Lower lobe of right lung (tissue), 2 donors: Measurements from ENCODE around the gene ERAS. TPM values are rescaled to one million over a fixed set of nuclear protein-coding genes. Genes with fewer than 3 reads are reported as not detected.

Source experiments
- ATAC-seq, 2 donors: fragments of 200-7000 bp; cut with Tn5 transposase; one replicate each; pipeline ENCODE4 v1.9.1; 2020 to 2022; ENCODE audit warnings: mild to moderate bottlenecking in 2 of 2, moderate library complexity in 2 of 2
- DNase-seq: peaks from one replicate; pipeline ENCODE4 v3.0.0-alpha.2; 2020
- H3K27ac ChIP-seq: fragments of 200-600 bp; one replicate; pipeline ENCODE4 v1.8.0; 2022
- H3K27me3 ChIP-seq: fragments of 200-600 bp; one replicate; pipeline ENCODE4 v1.8.0; 2022; ENCODE audit warnings: low read depth
- H3K36me3 ChIP-seq: fragments of 200-600 bp; one replicate; pipeline ENCODE4 v1.8.0; 2022; ENCODE audit warnings: mild to moderate bottlenecking
- H3K4me1 ChIP-seq: fragments of 200-600 bp; one replicate; pipeline ENCODE4 v1.8.0; 2022
- H3K4me3 ChIP-seq: fragments of 200-600 bp; one replicate; pipeline ENCODE4 v1.8.0; 2022; ENCODE audit warnings: mild to moderate bottlenecking
- H3K9me3 ChIP-seq: fragments of 200-600 bp; one replicate; pipeline ENCODE4 v1.8.0; 2022
- CTCF ChIP-seq: fragments of 200-600 bp; IDR thresholded peaks from one replicate; pipeline ENCODE4 v1.8.0; 2022; ENCODE audit warnings: antibody characterized with exemption, mild to moderate bottlenecking
- intact Hi-C: fragments of 100-400 bp; cut with DNase I; formaldehyde crosslinking; loops from one replicate; pipeline ENCODE4 v1.11.0; 2022
- total RNA-seq: library from RNA; stranded (reverse); fragmentation: NEBNext Ultra II Directional; extraction: Animal tissue kit (Norgen Biotek cat#: 25700); gene quantifications from one replicate; pipeline ENCODE4 v1.2.1, GENCODE V29; 2021
- donor health status: DM: no; HTN: yes; CAD: no; lungs with severe emphysema.

The ERAS gene
- total RNA-seq, 1 donor from 2014 or later = not detected

- DNase-seq (no peak), ATAC-seq (no peak)
- Histone ChIP-seq H3K4me1 (no peaks in the 10 kb centered on the region), H3K9me3 (no peaks in the 10 kb centered on the region), H3K27ac (no peak overlapping the region), H3K4me3 (no peak overlapping the region), H3K27me3 (no peaks in the 10 kb centered on the region), H3K36me3 (no peaks in the 10 kb centered on the region)
- intact Hi-C loops = no loop called here
- TF ChIP-seq CTCF = no peak
Measured at GRCh38 chrX:48786825-48787504, 39.3 kb upstream of the ERAS start.

GRCh38 chrX:48787505-48788443, 38.5 kb upstream of the ERAS start:
- no peaks in the 10 kb centered on the region for H3K27me3 ChIP-seq
- ATAC-seq = no peak
- no peak overlapping the region for H3K4me3 ChIP-seq
- no peaks in the 10 kb centered on the region for H3K36me3 ChIP-seq
- H3K4me1 ChIP-seq = no peaks in the 10 kb centered on the region
- no peak for DNase-seq
- H3K27ac ChIP-seq = no peak overlapping the region
- no peak for TF ChIP-seq CTCF
- H3K9me3 ChIP-seq = no peaks in the 10 kb centered on the region
- intact Hi-C loops = no loop called here

GRCh38 chrX:48789366-48790220, 36.7 kb upstream of the ERAS start:
- no peak for ATAC-seq
- no peak for DNase-seq
- H3K27me3 ChIP-seq = no peaks in the 10 kb centered on the region
- no peak overlapping the region for H3K27ac ChIP-seq
- H3K4me1 ChIP-seq = no peaks in the 10 kb centered on the region
- H3K36me3 ChIP-seq = no peaks in the 10 kb centered on the region
- intact Hi-C loops = no loop called here
- H3K4me3 ChIP-seq = no peak overlapping the region
- TF ChIP-seq CTCF = no peak
- no peaks in the 10 kb centered on the region for H3K9me3 ChIP-seq

GRCh38 chrX:48790477-48790876, 35.8 kb upstream of the ERAS start:
- Histone ChIP-seq H3K36me3 (no peaks in the 10 kb centered on the region), H3K4me3 (no peak overlapping the region), H3K27ac (no peak overlapping the region), H3K27me3 (no peaks in the 10 kb centered on the region), H3K9me3 (no peaks in the 10 kb centered on the region), H3K4me1 (no peaks in the 10 kb centered on the region)
- no peak for TF ChIP-seq CTCF
- DNase-seq = no peak
- intact Hi-C loops = no loop called here
- no peak for ATAC-seq

GRCh38 chrX:48791063-48791820, 35.1 kb upstream of the ERAS start:
- no peak for DNase-seq
- H3K27me3 ChIP-seq = no peaks in the 10 kb centered on the region
- no peaks in the 10 kb centered on the region for H3K36me3 ChIP-seq
- ATAC-seq = no peak
- no peak overlapping the region for H3K4me3 ChIP-seq
- H3K4me1 ChIP-seq = no peaks in the 10 kb centered on the region
- no peak for TF ChIP-seq CTCF
- H3K27ac ChIP-seq = no peak overlapping the region
- H3K9me3 ChIP-seq = no peaks in the 10 kb centered on the region
- intact Hi-C loops = no loop called here
